ENCODE results near the gene FLYWCH1.

GRCh38 chr16:2983706-2984136 is 72.0 kb downstream of the FLYWCH1 start:
- TF ChIP-seq EZH2 (IDR thresholded peaks at IDR 0.05; ENCODE audit: borderline replicate concordance, low read depth, low read length, severe bottlenecking) (no peak), POLR2AphosphoS5 (IDR thresholded peaks at IDR 0.05; ENCODE audit: insufficient read depth, low read depth, low read length) (peak; percentile 74), POLR2A (IDR thresholded peaks at IDR 0.05; ENCODE audit: low read depth, low read length) (no peak), MYC (IDR thresholded peaks at IDR 0.05; ENCODE audit: low read depth, low read length) (no peak), MAX (IDR thresholded peaks at IDR 0.05; ENCODE audit: insufficient read depth, insufficient read length) (no peak), GATA2 (IDR thresholded peaks at IDR 0.05; ENCODE audit: insufficient read depth, insufficient read length, low read depth, low read length) (no peak), FOS (IDR thresholded peaks at IDR 0.05; ENCODE audit: borderline replicate concordance, insufficient read depth, low read length) (no peak)
- TF ChIP-seq, protein P1, sequence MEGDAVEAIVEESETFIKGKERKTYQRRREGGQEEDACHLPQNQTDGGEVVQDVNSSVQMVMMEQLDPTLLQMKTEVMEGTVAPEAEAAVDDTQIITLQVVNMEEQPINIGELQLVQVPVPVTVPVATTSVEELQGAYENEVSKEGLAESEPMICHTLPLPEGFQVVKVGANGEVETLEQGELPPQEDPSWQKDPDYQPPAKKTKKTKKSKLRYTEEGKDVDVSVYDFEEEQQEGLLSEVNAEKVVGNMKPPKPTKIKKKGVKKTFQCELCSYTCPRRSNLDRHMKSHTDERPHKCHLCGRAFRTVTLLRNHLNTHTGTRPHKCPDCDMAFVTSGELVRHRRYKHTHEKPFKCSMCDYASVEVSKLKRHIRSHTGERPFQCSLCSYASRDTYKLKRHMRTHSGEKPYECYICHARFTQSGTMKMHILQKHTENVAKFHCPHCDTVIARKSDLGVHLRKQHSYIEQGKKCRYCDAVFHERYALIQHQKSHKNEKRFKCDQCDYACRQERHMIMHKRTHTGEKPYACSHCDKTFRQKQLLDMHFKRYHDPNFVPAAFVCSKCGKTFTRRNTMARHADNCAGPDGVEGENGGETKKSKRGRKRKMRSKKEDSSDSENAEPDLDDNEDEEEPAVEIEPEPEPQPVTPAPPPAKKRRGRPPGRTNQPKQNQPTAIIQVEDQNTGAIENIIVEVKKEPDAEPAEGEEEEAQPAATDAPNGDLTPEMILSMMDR (IDR thresholded peaks at IDR 0.05; ENCODE audit: extremely low read depth in 1 of 2, insufficient read depth in 1 of 2, low read depth in 1 of 2, low read length in 2 of 2): peak; percentile 81 to 91

Data from endothelial cell of umbilical vein (primary cell).